OCI-M1 (cell line): ENCODE measurements around the gene NEK7.

Source experiments
- DNase-seq: peaks from one replicate; lab custom pipeline; 2025; lab: John Stamatoyannopoulos, UW

Gene NEK7

DNA sequence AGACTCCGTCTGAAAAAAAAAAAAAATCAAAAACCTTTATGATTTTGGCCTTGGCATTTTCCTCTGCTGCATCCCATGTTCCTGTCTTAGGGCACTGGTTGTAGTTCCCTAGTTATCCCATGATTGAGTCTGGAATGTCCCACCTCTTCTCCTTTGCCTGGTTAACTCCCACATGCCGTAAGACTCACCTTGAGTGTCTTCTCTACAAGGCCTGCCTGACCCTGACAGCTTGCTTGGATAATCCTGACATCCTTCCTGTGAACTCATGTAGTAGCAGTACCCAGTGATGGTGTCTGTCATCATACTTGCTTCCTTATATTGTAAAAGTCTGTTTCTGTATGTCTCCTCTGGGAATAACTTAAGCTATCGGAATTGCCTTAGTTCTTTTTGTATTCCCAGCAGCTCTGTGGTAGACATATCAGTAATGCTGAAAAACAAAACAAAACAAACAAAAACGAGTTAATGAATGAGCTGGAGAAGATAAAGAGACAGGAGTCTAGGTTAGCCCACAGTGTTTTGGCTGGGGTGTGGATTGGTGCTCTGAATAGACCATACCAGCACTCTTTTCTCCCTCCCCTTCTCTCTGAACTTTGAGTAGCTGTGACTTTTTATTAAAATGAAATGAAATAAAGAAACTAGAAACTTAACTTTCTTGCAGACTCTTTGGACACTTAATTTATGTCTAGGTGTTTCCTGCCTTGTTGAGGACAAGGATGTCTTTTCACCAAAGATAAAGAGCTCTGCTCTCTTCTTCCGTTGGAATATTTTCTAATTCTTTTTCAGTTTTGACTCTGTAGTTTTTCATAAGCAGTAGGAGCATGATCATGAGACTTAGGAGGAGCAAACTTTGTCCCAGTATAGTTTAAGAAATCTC, 15.1 kb downstream of the NEK7 start:
- DNase-seq: no peak

DNA sequence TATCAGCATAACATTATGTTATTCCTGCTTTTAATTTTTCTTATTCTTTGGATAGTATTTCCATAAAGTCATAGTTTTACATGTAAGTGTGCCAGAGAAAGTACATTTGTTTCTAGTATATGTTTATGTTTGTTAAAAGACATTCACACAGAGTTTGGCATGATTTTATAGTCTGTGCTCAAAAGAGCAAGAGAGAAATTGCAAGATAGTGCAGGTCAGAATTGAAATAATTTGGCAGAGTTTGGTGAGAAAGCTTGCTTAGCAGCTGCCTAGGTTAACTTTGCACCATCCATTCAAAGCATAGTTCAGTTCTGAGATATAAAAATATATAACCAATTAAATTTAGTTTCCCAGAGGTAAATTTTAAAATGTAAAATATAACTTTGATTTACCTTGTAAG, 17.0 kb downstream of the NEK7 start:
- DNase-seq: no peak

DNA sequence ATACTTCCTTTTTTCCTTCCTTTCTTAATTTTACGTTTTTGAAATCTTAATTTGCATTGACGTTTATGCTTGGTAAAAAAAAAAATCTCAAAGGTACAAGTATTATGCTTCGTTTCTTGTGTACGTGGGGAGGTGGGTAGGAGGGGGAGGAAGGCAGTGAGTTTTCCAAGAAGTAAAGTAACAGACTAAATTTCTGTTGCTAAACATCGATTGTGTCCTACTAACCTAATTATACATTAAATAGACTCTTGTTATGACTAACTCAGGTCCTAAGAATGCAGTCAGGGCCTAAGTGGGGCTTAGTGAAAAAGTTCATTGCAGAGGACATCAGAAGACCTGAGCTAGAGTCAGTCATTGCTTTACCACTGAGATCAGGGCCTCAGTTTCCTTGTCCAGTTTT, 17.5 kb downstream of the NEK7 start:
- DNase-seq: no peak

DNA sequence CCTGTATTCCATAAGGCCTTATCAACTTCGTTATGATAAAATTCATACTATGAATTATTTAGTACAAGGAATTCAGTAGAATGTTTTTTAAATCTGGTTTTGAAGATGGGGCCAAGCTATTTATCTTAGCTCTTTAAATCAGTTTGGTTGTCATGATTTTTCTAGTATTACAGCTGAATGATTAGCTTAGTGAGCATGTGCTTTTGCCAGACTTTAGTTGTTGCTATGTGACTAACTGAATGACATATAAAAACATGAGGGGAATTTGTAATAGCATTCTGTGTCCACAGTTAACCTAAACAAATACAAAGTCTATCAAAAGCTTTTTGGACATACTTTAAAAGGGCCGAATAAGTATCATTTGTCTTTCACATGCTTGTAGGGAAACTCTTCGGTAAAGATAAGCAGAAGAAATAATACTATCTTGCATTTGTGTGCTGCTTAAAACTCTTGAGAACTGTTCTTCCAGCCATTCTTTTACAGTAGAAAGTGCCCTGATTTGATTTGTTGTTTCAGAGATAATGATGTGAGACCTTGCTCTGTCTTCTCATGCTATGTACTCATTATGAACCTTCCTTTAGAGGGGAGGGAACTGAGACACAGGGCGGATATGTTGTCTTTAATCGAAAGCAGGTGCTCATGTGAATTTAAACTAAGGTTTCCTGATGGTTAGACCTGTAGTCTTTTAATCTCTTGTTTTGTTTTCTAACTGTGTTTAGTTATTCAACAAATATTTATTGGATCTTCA, 18.8 kb downstream of the NEK7 start:
- DNase-seq: peak; percentile 47

GRCh38 chr1:198176179-198176578, 19.4 kb downstream of the NEK7 start:
- no peak for DNase-seq

DNA sequence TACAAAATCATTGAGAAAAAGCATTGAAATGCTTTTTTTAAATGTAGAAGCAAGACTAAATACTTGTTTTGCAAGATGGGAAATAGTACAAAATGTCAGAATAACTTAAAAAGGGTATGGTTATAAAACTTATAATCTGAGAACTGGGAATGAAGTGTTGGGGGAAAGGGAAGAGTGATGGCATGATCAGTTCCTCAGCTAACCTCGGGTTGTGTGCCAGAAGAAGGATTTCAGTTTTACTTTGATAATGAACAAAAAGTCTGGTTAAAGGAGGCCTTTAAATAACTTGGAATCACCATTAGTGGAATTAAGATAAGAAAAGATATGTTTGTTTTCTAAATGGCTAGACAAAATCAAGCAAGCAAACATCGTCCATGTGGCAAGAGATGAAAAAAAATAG, 20.7 kb downstream of the NEK7 start:
- no peak for DNase-seq

GRCh38 chr1:198178615-198179014, 21.8 kb downstream of the NEK7 start:
- DNase-seq: no peak

DNA sequence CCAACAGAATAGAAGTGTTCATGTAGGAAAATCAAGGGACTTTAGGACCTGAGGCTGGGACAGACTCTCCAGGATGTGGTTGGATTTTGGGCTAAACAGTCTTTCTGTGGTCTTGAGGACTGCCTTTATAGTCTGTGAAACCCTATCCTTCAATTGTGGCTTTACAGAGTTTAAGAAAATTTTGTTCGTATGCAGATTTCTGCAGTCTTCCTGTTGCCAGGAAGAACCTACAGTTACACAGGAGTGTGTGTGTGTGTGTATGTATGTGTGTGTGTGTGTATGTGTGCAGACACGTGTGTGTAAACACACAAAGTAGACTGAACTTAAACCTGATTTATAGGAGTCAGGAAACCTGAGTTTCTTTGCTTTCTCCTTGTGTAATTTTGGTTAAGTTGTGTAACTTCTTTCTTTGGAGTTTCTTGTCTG, 22.8 kb downstream of the NEK7 start:
- peak; percentile 88 for DNase-seq

GRCh38 chr1:198183605-198184004, 26.8 kb downstream of the NEK7 start:
- no peak for DNase-seq

GRCh38 chr1:198184516-198184915, 27.7 kb downstream of the NEK7 start:
- DNase-seq: no peak

- no peak for DNase-seq
Observed at GRCh38 chr1:198185146-198185545, 28.3 kb downstream of the NEK7 start.

DNA sequence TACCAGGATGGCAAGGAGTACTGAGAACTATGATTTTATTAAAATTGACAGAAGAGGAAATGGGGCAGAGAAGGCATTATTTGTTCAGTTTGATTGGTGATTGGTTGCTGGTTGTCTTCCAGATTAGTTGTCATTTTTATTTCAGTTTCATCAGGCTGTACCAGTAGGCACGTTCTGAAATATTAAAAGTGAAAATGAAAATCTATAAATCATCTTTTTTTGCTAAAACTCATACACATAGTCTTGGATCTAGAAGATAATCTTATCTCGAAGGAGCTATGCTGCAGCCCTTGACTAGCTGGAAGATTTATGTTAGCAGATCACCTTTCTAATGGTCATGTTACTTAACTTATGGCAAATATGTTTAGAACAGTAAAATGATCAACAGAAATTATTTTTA, 29.0 kb downstream of the NEK7 start:
- peak; percentile 44 for DNase-seq

DNA sequence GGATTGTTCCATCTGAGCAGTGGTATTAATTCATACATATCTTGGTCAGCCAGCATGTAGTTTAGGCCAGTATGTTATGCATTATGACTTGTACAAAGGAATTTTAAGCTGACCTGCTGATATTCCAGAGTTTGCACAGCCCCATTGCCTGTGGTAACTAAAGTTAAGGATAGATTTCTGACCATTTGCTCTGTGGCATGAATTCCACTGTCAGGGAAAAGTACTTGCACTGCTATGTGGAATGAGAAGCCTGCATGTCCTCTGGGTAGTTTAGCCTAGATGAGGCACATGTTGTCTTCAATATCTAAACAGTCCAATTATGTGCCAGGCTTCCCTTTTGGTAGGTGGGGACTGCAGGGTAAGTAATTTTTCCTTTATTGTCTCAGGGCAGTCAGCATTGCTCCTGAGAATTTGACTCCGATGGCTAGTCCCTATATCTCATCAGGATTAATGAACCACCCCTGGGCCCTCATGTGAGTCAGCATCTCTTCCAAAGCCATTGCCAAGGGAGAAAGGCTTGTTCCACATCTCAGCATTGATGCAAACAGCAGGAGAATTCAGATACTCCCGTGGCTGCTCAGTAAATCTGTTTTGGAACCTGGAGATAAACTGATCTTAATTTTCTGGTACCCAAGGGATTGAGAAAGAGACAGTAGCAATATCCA, 30.2 kb downstream of the NEK7 start:
- DNase-seq: no peak

- DNase-seq: peak; percentile 75
Observed at GRCh38 chr1:198187973-198188588, 31.3 kb downstream of the NEK7 start.

DNA sequence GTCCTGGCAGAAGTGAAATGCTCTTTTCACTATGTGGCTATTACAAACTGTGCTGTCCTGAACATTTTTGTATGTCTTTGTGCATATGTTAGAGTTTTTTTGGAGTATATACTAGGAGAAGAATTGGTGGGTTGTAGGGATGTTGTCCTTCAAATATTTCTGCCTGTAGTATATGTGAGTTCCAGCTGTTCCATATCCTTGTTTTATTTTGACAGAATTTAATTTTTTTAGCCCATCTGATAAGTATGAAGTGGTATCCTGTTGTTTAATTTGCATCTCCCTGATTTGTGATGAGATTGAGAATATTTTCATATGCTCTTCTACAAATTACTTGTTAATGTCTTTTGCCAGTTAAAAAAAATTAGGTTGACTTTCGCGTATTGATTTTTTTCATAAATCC, 34.3 kb downstream of the NEK7 start:
- no peak for DNase-seq

GRCh38 chr1:198193871-198194270, 37.1 kb downstream of the NEK7 start:
- DNase-seq: peak; percentile 41

DNA sequence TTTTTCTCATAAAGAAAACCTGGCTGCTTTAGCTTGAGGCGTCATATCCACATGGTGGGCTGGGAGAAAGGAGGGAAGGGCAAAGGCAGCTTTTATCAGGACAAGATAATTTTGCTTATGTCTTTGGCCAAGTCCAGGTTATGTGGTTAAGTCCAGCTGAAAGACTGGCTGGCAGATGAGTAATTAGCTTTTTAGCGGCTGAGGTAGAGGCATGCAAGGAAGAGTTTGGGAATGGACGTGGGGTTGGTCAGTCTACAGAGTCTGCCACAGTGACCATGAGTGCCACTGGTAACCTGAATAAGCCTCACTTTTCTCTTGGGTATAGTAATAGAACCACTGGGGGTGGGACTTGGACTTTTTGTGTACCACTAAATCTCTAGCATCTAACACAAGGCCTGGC, 39.8 kb downstream of the NEK7 start:
- no peak for DNase-seq

DNA sequence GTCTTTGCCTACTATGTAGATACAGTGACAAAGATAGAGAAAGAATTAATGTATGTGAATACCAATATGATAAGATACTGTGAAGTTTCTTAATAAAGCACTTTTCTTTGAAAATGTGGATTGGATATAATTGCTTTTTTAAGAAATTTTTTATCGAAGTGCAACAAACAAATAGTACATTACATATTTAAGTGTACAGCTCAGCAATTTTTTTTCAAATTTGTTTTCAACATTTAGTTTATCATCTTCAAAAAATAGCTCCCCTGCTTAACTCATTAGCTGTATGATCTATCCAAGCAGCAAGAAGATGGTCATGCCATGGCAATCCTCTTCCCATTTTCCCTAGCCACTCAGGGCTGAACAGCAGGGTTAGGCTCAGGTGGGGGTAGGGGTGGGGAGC, 40.5 kb downstream of the NEK7 start:
- no peak for DNase-seq

- no peak for DNase-seq
Observed at GRCh38 chr1:198199105-198199504, 42.3 kb downstream of the NEK7 start.

DNA sequence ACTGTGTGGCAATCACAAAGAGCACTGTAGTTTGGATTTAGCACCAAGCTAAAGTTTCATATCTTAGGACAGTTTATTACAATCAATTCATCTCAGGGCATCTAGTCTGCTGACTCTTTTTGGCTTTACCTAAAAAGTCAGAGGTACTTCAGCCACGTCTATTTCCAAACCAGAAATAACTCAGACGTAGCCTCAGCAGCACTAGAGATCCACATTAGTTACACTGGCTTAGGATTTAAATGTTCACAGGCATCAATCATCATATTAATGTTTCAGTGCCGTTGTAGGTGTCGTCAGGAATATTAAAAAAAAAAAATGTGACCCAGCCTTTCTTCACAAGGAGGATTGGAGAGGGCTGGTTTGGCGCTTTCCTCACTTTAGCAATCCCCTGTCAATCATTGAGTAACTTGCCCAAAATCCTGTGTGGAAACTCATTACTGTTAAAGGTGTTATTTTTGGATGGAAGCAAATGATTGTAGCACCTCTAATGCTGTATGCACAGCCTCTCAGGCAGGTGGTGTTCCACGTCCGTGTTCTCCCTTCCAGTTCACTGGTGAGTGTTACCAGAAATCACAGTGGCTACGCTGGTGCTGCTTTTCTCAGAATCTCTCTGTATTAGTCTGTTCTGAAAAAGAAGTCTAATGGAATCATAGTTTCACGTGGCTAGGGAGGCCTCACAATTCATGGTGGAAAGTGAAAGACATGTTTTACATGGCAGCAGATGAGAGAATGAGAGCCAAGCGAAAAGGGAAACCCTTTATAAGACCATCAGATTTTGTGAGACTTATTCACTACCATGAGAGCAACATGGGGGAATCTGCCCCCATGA, 45.4 kb downstream of the NEK7 start:
- no peak for DNase-seq

DNA sequence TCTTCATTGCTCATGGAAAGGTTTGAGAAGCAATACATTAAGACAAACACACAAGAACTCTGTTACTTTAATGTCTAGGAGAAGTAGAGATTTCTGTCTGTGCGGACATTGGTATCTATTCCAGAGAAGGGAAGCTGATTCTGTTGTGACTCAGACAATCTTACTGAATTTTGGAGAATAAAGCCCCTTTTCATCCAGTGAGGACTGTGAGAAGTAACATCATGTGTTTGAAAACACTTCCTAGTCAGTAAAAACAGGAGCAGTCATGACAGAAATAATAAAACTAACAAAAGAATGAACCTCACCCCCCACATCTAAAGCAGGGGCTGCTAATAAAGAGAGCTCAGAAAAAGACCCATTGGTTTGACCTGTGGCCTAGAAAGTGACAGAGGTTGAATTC, 46.6 kb downstream of the NEK7 start:
- no peak for DNase-seq
